Embryonic facial prominence (tissue), 1 donor: ENCODE data around the gene KCNAB3.

ENCODE experiments used
- DNase-seq: peaks from one replicate; pipeline ENCODE4 v3.0.0-alpha.2; 2016; ENCODE audit errors: extremely low spot score

Gene KCNAB3

GRCh38 chr17:7880076-7880868 is 49.4 kb downstream of the KCNAB3 start:
- DNase-seq, result no peak

DNA sequence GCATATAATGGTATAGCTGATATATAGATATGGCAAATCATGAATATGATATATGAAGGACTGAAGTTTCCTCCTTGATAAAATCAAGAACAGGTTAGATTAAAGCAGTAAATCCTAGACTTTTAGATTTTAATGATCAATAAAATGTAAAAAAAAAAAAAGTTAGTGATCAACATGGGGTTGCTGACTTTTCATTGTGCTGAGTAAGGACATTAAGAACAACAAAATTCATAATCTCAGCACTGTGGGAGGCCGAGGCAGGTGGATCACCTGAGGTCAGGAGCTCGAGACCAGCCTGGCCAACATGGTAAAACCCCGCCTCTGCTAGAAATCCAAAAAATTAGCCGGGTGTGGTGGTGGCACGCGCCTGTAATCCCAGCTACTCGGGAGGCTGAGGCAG is 51.4 kb downstream of the KCNAB3 start:
- DNase-seq, result no peak

- DNase-seq, result no peak
Measured at GRCh38 chr17:7875804-7876370, 53.8 kb downstream of the KCNAB3 start.

GRCh38 chr17:7873051-7873450 is 56.6 kb downstream of the KCNAB3 start:
- DNase-seq, result no peak
